GM19452 (cell line): Measurements from ENCODE around the gene APBA2.

Experiments
- ATAC-seq: cut with Tn5 transposase; IDR thresholded peaks from one replicate; pipeline ENCODE4 v1.9.1; 2021; ENCODE audit not compliant: unreplicated experiment

APBA2 gene

GRCh38 chr15:28895146-28895545, 9.4 kb downstream of the APBA2 start:
- ATAC-seq, result no peak

GRCh38 chr15:28895566-28895965, 9.8 kb downstream of the APBA2 start:
- no peak for ATAC-seq

GRCh38 chr15:28896951-28897350, 11.2 kb downstream of the APBA2 start:
- no peak for ATAC-seq

GRCh38 chr15:28897861-28898585, 12.2 kb downstream of the APBA2 start:
- no peak for ATAC-seq

- ATAC-seq, result no peak
These were observed 13.4 kb downstream of the APBA2 start for GRCh38 chr15:28899061-28899738.

GRCh38 chr15:28900041-28900891, 14.5 kb downstream of the APBA2 start:
- ATAC-seq, result no peak

- no peak for ATAC-seq
These were observed 15.3 kb downstream of the APBA2 start for GRCh38 chr15:28900892-28901586.

GRCh38 chr15:28901587-28901980, 15.8 kb downstream of the APBA2 start:
- ATAC-seq, result no peak

- ATAC-seq, result no peak
These were observed 16.4 kb downstream of the APBA2 start for GRCh38 chr15:28901987-28902745.

GRCh38 chr15:28902856-28903255, 17.1 kb downstream of the APBA2 start:
- ATAC-seq, result no peak

- no peak for ATAC-seq
These were observed 17.8 kb downstream of the APBA2 start for GRCh38 chr15:28903555-28903954.

- ATAC-seq, result no peak
These were observed 18.2 kb downstream of the APBA2 start for GRCh38 chr15:28904003-28904402.

- ATAC-seq, result no peak
These were observed 19.0 kb downstream of the APBA2 start for GRCh38 chr15:28904541-28905315.

- no peak for ATAC-seq
These were observed 21.7 kb downstream of the APBA2 start for GRCh38 chr15:28907338-28907960.

- ATAC-seq, result no peak
These were observed 24.3 kb downstream of the APBA2 start for GRCh38 chr15:28909958-28910500.

- ATAC-seq, result no peak
These were observed 25.6 kb downstream of the APBA2 start for GRCh38 chr15:28911310-28911931.

GRCh38 chr15:28912422-28912821, 26.6 kb downstream of the APBA2 start:
- ATAC-seq, result no peak

- no peak for ATAC-seq
These were observed 27.5 kb downstream of the APBA2 start for GRCh38 chr15:28913171-28913765.
